Activated CD8-positive, alpha-beta T cell treated with anti-CD3 and anti-CD28 coated beads for 36 hours (primary cell): ENCODE data around the gene POU5F1. TPM values are rescaled to one million over a fixed set of nuclear protein-coding genes. Genes with fewer than 3 reads are reported as not detected.

Experiments
- ATAC-seq: fragments of 200-7000 bp; cut with Tn5 transposase; one replicate; pipeline ENCODE4 v1.10.0; 2021; ENCODE audit warnings: mild to moderate bottlenecking, moderate library complexity
- CTCF ChIA-PET: fragments of 350-600 bp; sonication (Branson Sonifier 250); formaldehyde crosslinking; loops from one replicate; lab custom pipeline; 2021; ENCODE audit warnings: antibody characterized with exemption; lab: Charles Lee
- POLR2A ChIA-PET: fragments of 350-600 bp; sonication (Branson Sonifier 250); formaldehyde crosslinking; loops from one replicate; lab custom pipeline; 2021; ENCODE audit warnings: antibody characterized with exemption; lab: Charles Lee
- DNase-seq: peaks from one replicate; pipeline ENCODE4 v3.0.0-alpha.2; 2020
- H3K27ac Mint-ChIP-seq: one replicate; pipeline ENCODE4 v1.8.0; 2021; ENCODE audit warnings: mild to moderate bottlenecking, mixed read lengths
- H3K27me3 Mint-ChIP-seq: one replicate; pipeline ENCODE4 v1.8.0; 2021; ENCODE audit warnings: mixed read lengths
- H3K36me3 Mint-ChIP-seq: one replicate; pipeline ENCODE4 v1.8.0; 2021; ENCODE audit warnings: low read depth, mixed read lengths
- H3K4me1 Mint-ChIP-seq: one replicate; pipeline ENCODE4 v1.8.0; 2021; ENCODE audit warnings: low read depth, mixed read lengths
- H3K4me3 Mint-ChIP-seq: one replicate; pipeline ENCODE4 v1.8.0; 2021; ENCODE audit warnings: mild to moderate bottlenecking, moderate library complexity, mixed read lengths
- H3K9me3 Mint-ChIP-seq: one replicate; pipeline ENCODE4 v1.8.0; 2021; ENCODE audit warnings: mixed read lengths
- CTCF ChIP-seq: fragments of 200-600 bp; IDR thresholded peaks from one replicate; pipeline ENCODE4 v1.8.0; 2022; ENCODE audit warnings: antibody characterized with exemption, mild to moderate bottlenecking
- intact Hi-C: fragments of 100-400 bp; cut with micrococcal nuclease; formaldehyde crosslinking; loops from one replicate; pipeline ENCODE4 v1.10.0; 2022
- total RNA-seq, 2 experiments: library from RNA; stranded (reverse); gene quantifications; one replicate each; pipeline ENCODE4 v1.2.3, GENCODE V29; 2021

The POU5F1 gene
- total RNA-seq, 2 experiments from 2014 or later: not detected

DNA sequence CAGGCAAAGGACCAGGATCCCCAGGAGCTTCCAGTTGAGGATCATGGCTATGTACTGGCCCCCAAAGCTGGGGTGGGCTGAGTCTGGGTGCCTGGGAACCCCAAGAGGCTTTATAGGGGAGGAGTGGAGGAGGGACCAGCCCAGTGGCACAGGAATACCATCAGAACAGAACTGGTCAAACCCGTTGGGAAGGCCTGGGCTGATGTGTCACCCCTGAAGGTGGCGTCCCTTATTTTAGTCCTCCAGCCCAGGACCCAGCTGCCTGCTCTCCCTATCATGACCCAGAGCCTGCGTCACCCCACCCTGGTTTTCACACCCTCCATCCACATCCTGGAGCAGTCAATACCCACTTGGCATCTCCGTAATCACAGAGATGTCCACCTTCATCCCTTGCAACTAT lies 31.5 kb downstream of the POU5F1 start, which contains the start of gene PSORS1C2:
TSS of gene PSORS1C2 (minus strand) at position 85 of the 400 bp plus-strand sequence. CDS start at position 45, 40 bp downstream.
- intact Hi-C loops: loop anchor here (5.0 kb wide), 1 partner anchor 228 kb away; no protein-coding TSS in a partner anchor
- no peaks in the 10 kb centered on the region for H3K9me3 Mint-ChIP-seq
- ChIA-PET POLR2A (interaction anchor here (1.0 to 2.2 kb wide), 3 partner anchors 16 to 58 kb away, joined by 3 to 7 read pairs (median 3); partner anchors contain the start of gene TCF19), CTCF (interaction anchor here (0.8 to 2.7 kb wide), 9 partner anchors 10 to 236 kb away, joined by 3 to 23 read pairs (median 5); no protein-coding TSS in a partner anchor)
- DNase-seq: no peak
- peaks cover 4% of the 10 kb centered on the region for H3K4me1 Mint-ChIP-seq
- no peaks in the 10 kb centered on the region for H3K27me3 Mint-ChIP-seq
- peaks cover 2% of the 10 kb centered on the region for H3K36me3 Mint-ChIP-seq
- no peak within 1 kb of the TSS for H3K4me3 Mint-ChIP-seq
- no peak within 1 kb of the TSS for H3K27ac Mint-ChIP-seq
- no peak for ATAC-seq
- TF ChIP-seq CTCF: no peak

DNA sequence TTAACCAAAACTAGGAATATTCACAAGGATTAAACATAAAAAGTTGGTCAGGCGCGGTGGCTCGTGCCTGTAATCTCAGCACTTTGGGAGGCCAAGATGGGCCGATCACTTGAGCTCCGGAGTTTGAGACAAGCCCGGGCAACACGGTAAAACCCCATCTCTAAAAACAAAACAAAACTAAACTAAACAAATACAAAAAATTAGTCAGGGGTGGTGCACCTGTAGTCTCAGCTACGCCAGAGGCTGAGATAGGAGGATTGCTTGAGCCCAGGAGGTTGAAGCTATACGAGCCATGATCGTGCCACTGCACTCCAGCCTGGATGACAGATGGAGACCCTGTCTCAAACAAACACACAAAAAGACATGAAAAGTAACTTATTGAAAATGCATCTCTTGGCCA lies 34.8 kb downstream of the POU5F1 start:
- CTCF ChIA-PET: interaction anchor here (1.5 to 1.7 kb wide), 3 partner anchors 11 to 231 kb away, joined by 4 to 14 read pairs (median 5); no protein-coding TSS in a partner anchor
- Mint-ChIP-seq H3K27ac (no peak overlapping the region), H3K9me3 (no peaks in the 10 kb centered on the region), H3K4me1 (peaks cover 4% of the 10 kb centered on the region), H3K4me3 (no peak overlapping the region), H3K36me3 (no peaks in the 10 kb centered on the region), H3K27me3 (no peaks in the 10 kb centered on the region)
- TF ChIP-seq CTCF: no peak
- no peak for DNase-seq
- ATAC-seq: no peak
- POLR2A ChIA-PET: no interaction called here
- intact Hi-C loops: loop anchor here (5.0 kb wide), 1 partner anchor 232 kb away; no protein-coding TSS in a partner anchor

DNA sequence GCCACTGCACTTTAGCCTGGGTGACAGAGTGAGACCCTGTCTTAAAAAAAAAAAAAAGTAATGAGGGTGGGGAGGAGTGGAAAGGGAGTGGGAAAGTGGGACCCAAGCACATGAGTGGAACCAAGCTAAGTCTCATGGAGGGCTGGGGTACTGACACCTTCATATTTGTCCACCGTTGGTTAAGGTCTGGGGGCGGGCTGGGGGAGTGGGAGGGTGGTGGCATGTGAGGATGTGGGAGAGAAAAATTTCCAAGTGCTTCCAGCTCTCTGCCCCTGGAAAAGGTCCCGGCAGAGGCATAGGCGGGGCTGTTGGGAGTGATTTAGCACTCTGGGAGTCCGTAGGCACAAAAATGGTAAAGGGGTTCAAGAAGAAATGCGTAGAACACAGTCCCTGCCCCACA lies 37.7 kb downstream of the POU5F1 start:
- no peak overlapping the region for H3K27ac Mint-ChIP-seq
- peaks cover 2% of the 10 kb centered on the region for H3K27me3 Mint-ChIP-seq
- intact Hi-C loops: no loop called here
- TF ChIP-seq CTCF: no peak
- peaks cover 6% of the 10 kb centered on the region for H3K4me1 Mint-ChIP-seq
- H3K9me3 Mint-ChIP-seq: no peaks in the 10 kb centered on the region
- H3K4me3 Mint-ChIP-seq: no peak overlapping the region
- no peak for DNase-seq
- ChIA-PET CTCF (interaction anchor here (0.8 to 3.4 kb wide), 7 partner anchors 9 to 310 kb away, joined by 3 to 11 read pairs (median 4); no protein-coding TSS in a partner anchor), POLR2A (no interaction called here)
- no peak for ATAC-seq
- no peaks in the 10 kb centered on the region for H3K36me3 Mint-ChIP-seq

DNA sequence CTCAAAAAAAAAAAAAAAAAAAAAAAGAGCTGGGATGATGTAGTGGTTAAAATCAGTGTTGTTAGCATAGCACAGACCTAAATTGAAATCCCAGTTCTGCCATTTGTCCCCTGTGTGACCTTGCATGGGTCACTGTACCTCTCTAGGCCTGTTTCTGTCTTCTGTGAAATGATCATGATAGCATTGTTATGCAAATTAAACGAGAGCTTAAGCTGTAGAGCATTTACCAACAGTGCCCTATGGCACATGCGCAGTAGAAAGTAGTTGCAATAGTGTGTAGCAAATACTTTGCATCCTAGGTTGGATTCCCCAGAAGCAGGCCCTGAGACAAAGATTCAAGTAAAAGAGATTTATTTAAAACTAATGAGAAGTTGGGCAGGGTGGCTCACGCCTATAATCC lies 38.9 kb downstream of the POU5F1 start:
- intact Hi-C loops: no loop called here
- ChIA-PET CTCF (interaction anchor here (0.7 to 3.4 kb wide), 6 partner anchors 44 to 235 kb away, joined by 3 to 11 read pairs (median 4); partner anchors contain the start of gene VARS2), POLR2A (no interaction called here)
- Mint-ChIP-seq H3K27me3 (peaks cover 2% of the 10 kb centered on the region), H3K4me3 (no peak overlapping the region), H3K27ac (no peak overlapping the region), H3K4me1 (peaks cover 2% of the 10 kb centered on the region), H3K9me3 (no peaks in the 10 kb centered on the region), H3K36me3 (no peaks in the 10 kb centered on the region)
- no peak for ATAC-seq
- DNase-seq: no peak
- no peak for TF ChIP-seq CTCF

GRCh38 chr6:31130751-31131150 lies 39.7 kb downstream of the POU5F1 start:
- H3K36me3 Mint-ChIP-seq: no peaks in the 10 kb centered on the region
- DNase-seq (no peak), ATAC-seq (no peak)
- H3K4me1 Mint-ChIP-seq: peaks cover 2% of the 10 kb centered on the region
- no peak for TF ChIP-seq CTCF
- POLR2A ChIA-PET: no interaction called here
- no peak overlapping the region for H3K4me3 Mint-ChIP-seq
- no peak overlapping the region for H3K27ac Mint-ChIP-seq
- intact Hi-C loops: no loop called here
- no peaks in the 10 kb centered on the region for H3K9me3 Mint-ChIP-seq
- CTCF ChIA-PET: interaction anchor here (0.7 to 3.4 kb wide), 7 partner anchors 12 to 247 kb away, joined by 3 to 11 read pairs (median 4); no protein-coding TSS in a partner anchor
- H3K27me3 Mint-ChIP-seq: peaks cover 2% of the 10 kb centered on the region
